SU-DHL-6 (cell line): ENCODE measurements around the gene NXNL1.

Experiments used
- CTCF ChIP-seq: fragments of 200-600 bp; sonication (generic); IDR thresholded peaks from one replicate; pipeline ENCODE4 v1.5.1; 2017; ENCODE audit warnings: antibody characterized with exemption, mild to moderate bottlenecking, low read length, moderate library complexity; ENCODE audit not compliant: insufficient read depth, poor library complexity, severe bottlenecking
- EZH2phosphoT487 ChIP-seq: fragments of 200-600 bp; sonication (generic), shearing (Covaris generic); conservative IDR thresholded peaks from 2 replicates; pipeline ENCODE4 v1.6.1; 2018; ENCODE audit warnings: mild to moderate bottlenecking, antibody characterized with exemption, low read length, moderate library complexity, mixed read lengths

DNA sequence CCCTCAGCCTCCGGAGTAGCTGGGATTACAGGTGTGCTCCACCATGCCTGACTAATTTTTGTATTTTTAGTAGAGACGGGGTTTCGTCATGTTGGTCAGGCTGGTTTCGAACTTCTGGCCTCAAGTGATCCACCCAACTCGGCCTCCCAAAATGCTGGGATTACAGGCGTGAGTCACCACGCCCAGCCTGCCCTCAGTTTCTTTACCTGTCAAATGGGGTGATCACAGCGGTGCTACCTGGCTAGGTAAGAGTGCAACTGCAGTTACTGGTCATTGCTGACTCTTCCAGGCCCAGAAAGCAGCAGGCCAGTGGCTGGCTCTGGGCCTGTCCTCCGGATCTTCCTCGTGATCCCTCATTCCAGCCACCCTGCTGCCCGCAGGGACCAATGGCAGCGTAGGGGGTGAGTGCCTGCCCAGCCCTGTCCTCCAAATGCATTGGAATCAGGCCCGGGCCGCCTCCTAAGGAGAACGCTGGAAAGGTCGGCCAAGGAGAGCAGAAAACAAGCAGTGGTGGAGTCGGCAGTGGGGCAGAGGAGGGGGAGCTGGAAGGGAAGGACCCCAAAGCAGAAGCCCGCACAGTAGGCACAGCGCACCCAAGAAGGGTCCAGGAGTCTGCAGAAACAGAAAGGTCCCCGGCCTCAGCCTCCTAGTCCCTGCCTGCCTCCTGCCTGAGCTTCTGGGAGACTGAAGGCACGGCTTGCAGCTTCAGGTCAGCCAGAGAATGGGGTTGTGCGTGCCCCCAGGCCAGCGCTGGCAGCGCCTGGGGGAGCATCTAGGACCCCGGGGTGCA, 7.8 kb upstream of the NXNL1 start:
- TF ChIP-seq CTCF (no peak), EZH2phosphoT487 (no peak)
